H9 (cell line): Measurements from ENCODE around the gene MSI2. TPM values are rescaled to one million over a fixed set of nuclear protein-coding genes. Genes with fewer than 3 reads are reported as not detected.

Experiments
- DNase-seq: peaks from one replicate; pipeline ENCODE4 v3.0.0-alpha.2; 2017
- H2AFZ ChIP-seq: one replicate; pipeline ENCODE4 v1.6.1; 2013; ENCODE audit warnings: mild to moderate bottlenecking, low read length, control low read depth, moderate library complexity
- H2AK5ac ChIP-seq: 2 replicates; pipeline ENCODE4 v1.6.1; 2013; ENCODE audit warnings: low read length, control low read depth, mixed read lengths; ENCODE audit not compliant: insufficient read length
- H2BK120ac ChIP-seq: one replicate; pipeline ENCODE4 v1.6.1; 2013; ENCODE audit warnings: low read depth, mild to moderate bottlenecking, low read length, control low read depth, inconsistent platforms; ENCODE audit not compliant: poor library complexity, severe bottlenecking
- H2BK12ac ChIP-seq: 2 replicates; pipeline ENCODE4 v1.6.1; 2013; ENCODE audit warnings: low read length, control low read depth, mixed read lengths, low read depth; ENCODE audit not compliant: insufficient read length
- H2BK15ac ChIP-seq: 2 replicates; pipeline ENCODE4 v1.6.1; 2013; ENCODE audit warnings: low read depth, low read length, control low read depth
- H2BK20ac ChIP-seq: one replicate; pipeline ENCODE4 v1.6.1; 2013; ENCODE audit warnings: low read depth, mild to moderate bottlenecking, low read length, control low read depth, inconsistent platforms; ENCODE audit not compliant: poor library complexity, severe bottlenecking
- H2BK5ac ChIP-seq: 2 replicates; pipeline ENCODE4 v1.6.1; 2013; ENCODE audit warnings: low read length, control low read depth, mixed read lengths; ENCODE audit not compliant: insufficient read length
- H3K14ac ChIP-seq: 2 replicates; pipeline ENCODE4 v1.6.1; 2013; ENCODE audit warnings: low read length, control low read depth; ENCODE audit not compliant: insufficient read depth
- H3K18ac ChIP-seq: 2 replicates; pipeline ENCODE4 v1.6.1; 2013; ENCODE audit warnings: low read depth, mild to moderate bottlenecking, mixed read lengths, low read length, control low read depth; ENCODE audit not compliant: insufficient read length
- H3K23ac ChIP-seq: 2 replicates; pipeline ENCODE4 v1.6.1; 2013; ENCODE audit warnings: low read length, control low read depth, mixed read lengths, low read depth; ENCODE audit not compliant: insufficient read length
- H3K23me2 ChIP-seq: 2 replicates; pipeline ENCODE4 v1.6.1; 2013; ENCODE audit warnings: low read depth, mild to moderate bottlenecking, mixed read lengths, low read length, control low read depth; ENCODE audit not compliant: insufficient read length, poor library complexity, severe bottlenecking
- H3K27ac ChIP-seq: 2 replicates; pipeline ENCODE4 v1.5.1; 2013; ENCODE audit warnings: low read length, control low read depth, mixed read lengths, low read depth; ENCODE audit not compliant: insufficient read length
- H3K27me3 ChIP-seq: 2 replicates; pipeline ENCODE4 v1.6.1; 2013; ENCODE audit warnings: low read length, control low read depth, inconsistent platforms; ENCODE audit not compliant: insufficient read depth
- H3K4ac ChIP-seq: 2 replicates; pipeline ENCODE4 v1.6.1; 2013; ENCODE audit warnings: low read depth, mild to moderate bottlenecking, control low read depth, inconsistent platforms, low read length, moderate library complexity
- H3K4me1 ChIP-seq: 2 replicates; pipeline ENCODE4 v1.6.1; 2013; ENCODE audit warnings: low read length, control low read depth, inconsistent platforms; ENCODE audit not compliant: insufficient read depth
- H3K4me2 ChIP-seq: 2 replicates; pipeline ENCODE4 v1.6.1; 2013; ENCODE audit warnings: low read length, control low read depth, mixed read lengths; ENCODE audit not compliant: insufficient read length, insufficient read depth
- H3K56ac ChIP-seq: 2 replicates; pipeline ENCODE4 v1.6.1; 2013; ENCODE audit warnings: low read depth, mild to moderate bottlenecking, mixed read lengths, low read length, control low read depth; ENCODE audit not compliant: insufficient read length
- H3K79me1 ChIP-seq: 2 replicates; pipeline ENCODE4 v1.6.1; 2013; ENCODE audit warnings: low read depth, mild to moderate bottlenecking, moderate library complexity, low read length, control low read depth, inconsistent platforms; ENCODE audit not compliant: insufficient read depth, poor library complexity, severe bottlenecking
- H3K79me2 ChIP-seq: 2 replicates; pipeline ENCODE4 v1.6.1; 2013; ENCODE audit warnings: low read length, control low read depth, inconsistent platforms; ENCODE audit not compliant: insufficient read depth
- H3K9ac ChIP-seq: 2 replicates; pipeline ENCODE4 v1.6.1; 2013; ENCODE audit warnings: low read length, control low read depth, mixed read lengths; ENCODE audit not compliant: insufficient read length; ENCODE audit errors: extremely low read depth
- H3K9me3 ChIP-seq: one replicate; pipeline ENCODE4 v1.6.1; 2013; ENCODE audit warnings: low read depth, low read length, inconsistent platforms; ENCODE audit not compliant: control insufficient read depth
- H3T11ph ChIP-seq: one replicate; pipeline ENCODE4 v1.6.1; 2013; ENCODE audit warnings: mild to moderate bottlenecking, low read length, control low read depth, inconsistent platforms
- H4K20me1 ChIP-seq: one replicate; pipeline ENCODE4 v1.6.1; 2013; ENCODE audit not compliant: control insufficient read depth, insufficient read length, insufficient read depth
- H4K5ac ChIP-seq: 2 replicates; pipeline ENCODE4 v1.6.1; 2013; ENCODE audit warnings: low read depth, mild to moderate bottlenecking, mixed read lengths, low read length, control low read depth; ENCODE audit not compliant: insufficient read length
- H4K8ac ChIP-seq: replicated peaks from 2 replicates; pipeline ENCODE4 v1.6.1; 2013; ENCODE audit warnings: low read length, control low read depth, mixed read lengths, low read depth; ENCODE audit not compliant: insufficient read length
- H4K91ac ChIP-seq: 2 replicates; pipeline ENCODE4 v1.6.1; 2013; ENCODE audit warnings: low read depth, mild to moderate bottlenecking, moderate library complexity, mixed read lengths, low read length, control low read depth; ENCODE audit not compliant: insufficient read length
- H3K27ac Mint-ChIP-seq, 3 experiments: 2 replicates in 2 of 3; 3 replicates in 1 of 3; pipeline ENCODE4 v1.8.0; 2020 to 2021; ENCODE audit warnings: mixed read lengths in 3 of 3, mild to moderate bottlenecking in 1 of 3, moderate library complexity in 1 of 3
- H3K27me3 Mint-ChIP-seq: 2 replicates; pipeline ENCODE4 v1.8.0; 2021; ENCODE audit warnings: low read depth, mild to moderate bottlenecking, moderate library complexity, mixed read lengths
- H3K36me3 Mint-ChIP-seq, 3 experiments: 2 replicates in 2 of 3; 3 replicates in 1 of 3; pipeline ENCODE4 v1.8.0; 2020 to 2021; ENCODE audit warnings: low read depth in 3 of 3, mixed read lengths in 3 of 3; ENCODE audit not compliant: insufficient read depth in 1 of 3
- H3K4me1 Mint-ChIP-seq, 2 experiments: 2 replicates each; pipeline ENCODE4 v1.8.0; 2020; ENCODE audit warnings: mixed read lengths in 2 of 2
- H3K4me3 Mint-ChIP-seq, 2 experiments: 2 replicates in 1 of 2; 3 replicates in 1 of 2; pipeline ENCODE4 v1.8.0; 2020 to 2021; ENCODE audit warnings: mild to moderate bottlenecking in 2 of 2, mixed read lengths in 2 of 2, moderate library complexity in 1 of 2
- H3K9me3 Mint-ChIP-seq, 2 experiments: 2 replicates in 1 of 2; 3 replicates in 1 of 2; pipeline ENCODE4 v1.8.0; 2020; ENCODE audit warnings: mild to moderate bottlenecking in 2 of 2, mixed read lengths in 2 of 2, moderate library complexity in 1 of 2
- CTCF ChIP-seq: fragments of 200-600 bp; sonication (generic); conservative IDR thresholded peaks from 3 replicates; pipeline ENCODE4 v1.8.0; 2021; ENCODE audit warnings: antibody characterized with exemption, mild to moderate bottlenecking
- WGBS: extraction: QIAGEN DNeasy Blood & Tissue Kit; methylation state at CpG from one replicate; pipeline ENCODE4 v1.1.7; 2013; ENCODE audit warnings: missing lambda C conversion rate, low lambda C conversion rate, mixed read lengths; ENCODE audit not compliant: insufficient read length; ENCODE audit errors: extremely low coverage; 5-methylcytosine and 5-hydroxymethylcytosine counted together
- total RNA-seq: library from RNA; stranded (reverse); gene quantifications from 2 replicates; pipeline ENCODE4 v1.2.1, GENCODE V29; 2021

MSI2 gene
- total RNA-seq, 1 experiment from 2014 or later = 98.5 TPM

GRCh38 chr17:57405491-57406072 lies 149.3 kb downstream of the MSI2 start:
- H3K36me3 Mint-ChIP-seq = peaks cover 5 to 13% (median 5%) of the 10 kb centered on the region in 3 experiments; a peak in 3 of 7 replicates
- Histone ChIP-seq H3K79me2 (no peaks in the 10 kb centered on the region), H3K27me3 (no peaks in the 10 kb centered on the region), H3K4me2 (no peak overlapping the region), H2BK20ac (no peak overlapping the region), H4K5ac (no peak overlapping the region), H2BK5ac (no peak overlapping the region), H3T11ph (no peak overlapping the region), H4K91ac (no peak overlapping the region), H2BK120ac (no peak overlapping the region), H2AK5ac (no peak overlapping the region), H4K20me1 (no peaks in the 10 kb centered on the region), H3K4me1 (peaks cover 14% of the 10 kb centered on the region; the same call in 1 of the 2 replicates), H3K9ac (no peak overlapping the region), H3K56ac (no peak overlapping the region), H4K8ac (no peak overlapping the region), H3K9me3 (no peaks in the 10 kb centered on the region), H3K18ac (no peak overlapping the region), H3K4ac (no peak overlapping the region), H3K14ac (no peak overlapping the region), H3K23ac (no peak overlapping the region), H2AFZ (no peak overlapping the region), H3K79me1 (no peaks in the 10 kb centered on the region), H3K27ac (no peak overlapping the region), H2BK12ac (no peak overlapping the region), H3K23me2 (no peaks in the 10 kb centered on the region), H2BK15ac (no peak overlapping the region)
- WGBS = no CpG with 5 or more reads among the region's 5 CpGs
- DNase-seq = no peak
- H3K27me3 Mint-ChIP-seq = no peaks in the 10 kb centered on the region; the same call in 1 of the 2 replicates
- H3K9me3 Mint-ChIP-seq = no peaks in the 10 kb centered on the region
- H3K4me1 Mint-ChIP-seq = peaks cover 51 to 70% of the 10 kb centered on the region in 2 experiments
- TF ChIP-seq CTCF = no peak
- peak overlapping the region in 1 of 3 experiments; percentile 99; a peak in 2 of 7 replicates for H3K27ac Mint-ChIP-seq
- no peak overlapping the region for H3K4me3 Mint-ChIP-seq
